Measurements from ENCODE around the gene CIC. TPM values are rescaled to one million over a fixed set of nuclear protein-coding genes. Genes with fewer than 3 reads are reported as not detected.
A peak's percentile ranks its signal among the peaks of the same experiment; 100 is the strongest.

CIC gene
- total RNA-seq, 1 experiment from 2014 or later: 60.7 TPM

- TSS peak; percentile 48 for BruUV-seq (replicated peaks)
- Histone ChIP-seq H3K36me3 (ENCODE audit: low read depth) (no peaks in the 10 kb centered on the region), H4K20me1 (ENCODE audit: insufficient read depth) (peaks cover 15% of the 10 kb centered on the region; the same call in 1 of the 2 replicates), H3K4me3 (no peak overlapping the region), H3F3A (ENCODE audit: insufficient read depth, low read depth) (peaks cover 23% of the 10 kb centered on the region; the same call in 1 of the 2 replicates), H3K4me2 (peak overlapping the region; percentile 99), H3K4me1 (replicated peaks; ENCODE audit: insufficient read depth) (peaks cover 36% of the 10 kb centered on the region), H3K79me2 (ENCODE audit: low read depth) (peaks cover 14% of the 10 kb centered on the region; the same call in 1 of the 2 replicates), H3K27ac (no peak overlapping the region), H2AFZ (no peak overlapping the region), H3K9me3 (ENCODE audit: insufficient read depth, low read depth) (no peaks in the 10 kb centered on the region), H3K9me2 (ENCODE audit: insufficient read depth) (no peaks in the 10 kb centered on the region), H3K27me3 (ENCODE audit: insufficient read depth, low read depth) (no peaks in the 10 kb centered on the region)
- ChIA-PET POLR2A (ENCODE audit: unreplicated experiment) (no interaction called here), CTCF (no interaction called here)
- no peak for DNase-seq
- intact Hi-C loops (cut with micrococcal nuclease; ENCODE audit: unreplicated experiment): no loop called here
- TF ChIP-seq EZH2 (IDR thresholded peaks at IDR 0.05; ENCODE audit: low read depth): no peak
- TF ChIP-seq, protein P1, sequence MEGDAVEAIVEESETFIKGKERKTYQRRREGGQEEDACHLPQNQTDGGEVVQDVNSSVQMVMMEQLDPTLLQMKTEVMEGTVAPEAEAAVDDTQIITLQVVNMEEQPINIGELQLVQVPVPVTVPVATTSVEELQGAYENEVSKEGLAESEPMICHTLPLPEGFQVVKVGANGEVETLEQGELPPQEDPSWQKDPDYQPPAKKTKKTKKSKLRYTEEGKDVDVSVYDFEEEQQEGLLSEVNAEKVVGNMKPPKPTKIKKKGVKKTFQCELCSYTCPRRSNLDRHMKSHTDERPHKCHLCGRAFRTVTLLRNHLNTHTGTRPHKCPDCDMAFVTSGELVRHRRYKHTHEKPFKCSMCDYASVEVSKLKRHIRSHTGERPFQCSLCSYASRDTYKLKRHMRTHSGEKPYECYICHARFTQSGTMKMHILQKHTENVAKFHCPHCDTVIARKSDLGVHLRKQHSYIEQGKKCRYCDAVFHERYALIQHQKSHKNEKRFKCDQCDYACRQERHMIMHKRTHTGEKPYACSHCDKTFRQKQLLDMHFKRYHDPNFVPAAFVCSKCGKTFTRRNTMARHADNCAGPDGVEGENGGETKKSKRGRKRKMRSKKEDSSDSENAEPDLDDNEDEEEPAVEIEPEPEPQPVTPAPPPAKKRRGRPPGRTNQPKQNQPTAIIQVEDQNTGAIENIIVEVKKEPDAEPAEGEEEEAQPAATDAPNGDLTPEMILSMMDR (conservative IDR thresholded peaks at IDR 0.05): no peak
These were observed 16.5 kb downstream of the CIC start for GRCh38 chr19:42285541-42285941.

DNA sequence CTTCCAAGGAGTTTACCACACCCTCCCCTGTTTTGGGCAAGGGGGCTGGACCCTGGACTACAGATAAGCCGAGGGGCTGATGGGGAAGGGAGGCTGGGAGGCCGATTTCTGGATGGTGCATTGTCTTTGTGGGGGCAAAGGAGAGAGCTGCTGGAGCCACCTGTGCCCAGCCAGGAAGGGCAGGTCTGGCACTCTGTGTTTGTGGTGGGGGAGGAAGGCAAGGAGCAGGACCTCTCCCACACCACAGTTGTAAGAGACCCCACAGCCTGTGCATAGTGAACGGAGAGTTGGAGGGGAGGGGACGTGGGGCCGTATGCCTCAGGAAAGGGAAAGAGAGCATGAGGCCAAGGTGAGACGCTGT lies 16.9 kb downstream of the CIC start:
- Histone ChIP-seq H3K4me2 (peak overlapping the region; percentile 99), H3K9me2 (ENCODE audit: insufficient read depth) (no peaks in the 10 kb centered on the region), H3K79me2 (ENCODE audit: low read depth) (peaks cover 14% of the 10 kb centered on the region; the same call in 1 of the 2 replicates), H3K27me3 (ENCODE audit: insufficient read depth, low read depth) (no peaks in the 10 kb centered on the region), H3K9me3 (ENCODE audit: insufficient read depth, low read depth) (no peaks in the 10 kb centered on the region), H3K27ac (no peak overlapping the region), H2AFZ (no peak overlapping the region), H3F3A (ENCODE audit: insufficient read depth, low read depth) (peaks cover 23% of the 10 kb centered on the region; the same call in 1 of the 2 replicates), H3K36me3 (ENCODE audit: low read depth) (no peaks in the 10 kb centered on the region), H4K20me1 (ENCODE audit: insufficient read depth) (peaks cover 15% of the 10 kb centered on the region; the same call in 1 of the 2 replicates), H3K4me3 (no peak overlapping the region), H3K4me1 (replicated peaks; ENCODE audit: insufficient read depth) (peaks cover 33% of the 10 kb centered on the region)
- BruUV-seq (replicated peaks): no TSS peak
- POLR2A ChIA-PET (ENCODE audit: unreplicated experiment): no interaction called here
- no peak for TF ChIP-seq EZH2 (IDR thresholded peaks at IDR 0.05; ENCODE audit: low read depth)
- CTCF ChIA-PET: no interaction called here
- no peak for DNase-seq
- intact Hi-C loops (cut with micrococcal nuclease; ENCODE audit: unreplicated experiment): no loop called here

DNA sequence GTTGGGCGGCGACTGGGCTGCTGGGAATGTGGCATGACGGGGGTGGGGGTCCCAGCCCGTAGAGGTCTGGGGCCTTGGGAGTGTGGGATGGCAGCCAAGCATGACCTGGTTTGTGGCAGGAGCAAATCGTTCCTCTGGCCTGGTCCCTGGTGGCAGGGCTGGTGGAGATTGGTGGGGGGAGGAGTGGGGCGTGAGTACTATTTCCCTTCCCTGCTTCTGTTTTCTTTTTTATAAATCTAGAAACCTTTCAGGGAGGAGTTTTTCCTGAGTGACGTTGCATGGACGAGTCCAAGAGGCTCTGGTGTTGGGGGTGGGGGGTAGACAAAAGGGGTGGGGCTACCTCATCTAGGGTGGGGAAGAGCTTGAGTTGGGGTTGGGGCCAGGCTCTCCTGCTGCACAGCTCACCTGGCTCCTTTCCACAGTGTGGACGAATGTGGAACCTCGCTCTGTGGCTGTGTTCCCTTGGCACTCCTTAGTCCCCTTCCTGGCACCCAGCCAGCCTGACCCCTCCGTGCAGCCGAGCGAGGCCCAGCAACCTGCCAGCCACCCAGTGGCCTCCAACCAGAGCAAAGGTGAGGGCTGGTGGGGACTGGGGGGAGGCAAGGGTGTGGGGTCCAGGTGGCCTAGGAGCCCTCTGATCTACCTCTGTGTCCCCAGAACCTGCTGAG lies 17.4 kb downstream of the CIC start:
- CTCF ChIA-PET: no interaction called here
- intact Hi-C loops (cut with micrococcal nuclease; ENCODE audit: unreplicated experiment): no loop called here

More for the DNA sequence above, 17.4 kb downstream of the CIC start:
- DNase-seq: no peak
- no peaks in the 10 kb centered on the region for H3K27me3 ChIP-seq (ENCODE audit: insufficient read depth, low read depth)
- peaks cover 23% of the 10 kb centered on the region; the same call in 1 of the 2 replicates for H3F3A ChIP-seq (ENCODE audit: insufficient read depth, low read depth)
- H2AFZ ChIP-seq: no peak overlapping the region
- H3K27ac ChIP-seq: no peak overlapping the region
- peaks cover 14% of the 10 kb centered on the region; the same call in 1 of the 2 replicates for H3K79me2 ChIP-seq (ENCODE audit: low read depth)
- POLR2A ChIA-PET (ENCODE audit: unreplicated experiment): no interaction called here
- peaks cover 15% of the 10 kb centered on the region; the same call in 1 of the 2 replicates for H4K20me1 ChIP-seq (ENCODE audit: insufficient read depth)
- H3K36me3 ChIP-seq (ENCODE audit: low read depth): no peaks in the 10 kb centered on the region
- BruUV-seq (replicated peaks): no TSS peak
- H3K4me2 ChIP-seq: no peak overlapping the region
- no peaks in the 10 kb centered on the region for H3K9me2 ChIP-seq (ENCODE audit: insufficient read depth)
- TF ChIP-seq, protein P1 (conservative IDR thresholded peaks at IDR 0.05): no peak
- no peak for TF ChIP-seq EZH2 (IDR thresholded peaks at IDR 0.05; ENCODE audit: low read depth)
- H3K4me1 ChIP-seq (replicated peaks; ENCODE audit: insufficient read depth): peaks cover 28% of the 10 kb centered on the region
- no peak overlapping the region for H3K4me3 ChIP-seq
- no peaks in the 10 kb centered on the region for H3K9me3 ChIP-seq (ENCODE audit: insufficient read depth, low read depth)
